GM23248 (cell line): ENCODE results near the gene METTL22. TPM values are rescaled to one million over a fixed set of nuclear protein-coding genes. Genes with fewer than 3 reads are reported as not detected.

Source experiments
- DNase-seq: peaks from one replicate; pipeline ENCODE4 v3.0.0-alpha.2; 2015
- H2AFZ ChIP-seq: fragments of 200-600 bp; sonication (generic); 2 replicates; pipeline ENCODE4 v1.6.1; 2016; ENCODE audit warnings: antibody characterized with exemption
- H3F3A ChIP-seq: fragments of 200-600 bp; sonication (generic); 2 replicates; pipeline ENCODE4 v1.6.1; 2016; ENCODE audit warnings: mild to moderate bottlenecking, antibody characterized with exemption, mixed run types; ENCODE audit not compliant: insufficient read depth
- H3K27ac ChIP-seq: fragments of 200-600 bp; sonication (generic); 2 replicates; pipeline ENCODE4 v1.5.1; 2016; ENCODE audit warnings: mild to moderate bottlenecking
- H3K27me3 ChIP-seq: fragments of 200-600 bp; sonication (generic); replicated peaks from 2 replicates; pipeline ENCODE4 v1.6.1; 2016; ENCODE audit warnings: mild to moderate bottlenecking; ENCODE audit not compliant: insufficient read depth
- H3K36me3 ChIP-seq: fragments of 200-600 bp; sonication (generic); 2 replicates; pipeline ENCODE4 v1.6.1; 2016; ENCODE audit warnings: low read depth, mild to moderate bottlenecking
- H3K4me1 ChIP-seq: fragments of 200-600 bp; sonication (generic); 2 replicates; pipeline ENCODE4 v1.6.1; 2016; ENCODE audit warnings: mild to moderate bottlenecking; ENCODE audit not compliant: insufficient read depth
- H3K4me2 ChIP-seq: fragments of 200-600 bp; sonication (generic); one replicate; pipeline ENCODE4 v1.6.1; 2016; ENCODE audit warnings: mild to moderate bottlenecking; ENCODE audit not compliant: unreplicated experiment
- H3K4me3 ChIP-seq: fragments of 200-600 bp; sonication (generic); 2 replicates; pipeline ENCODE4 v1.5.1; 2016; ENCODE audit warnings: mild to moderate bottlenecking
- H3K79me2 ChIP-seq: fragments of 200-600 bp; sonication (generic); 2 replicates; pipeline ENCODE4 v1.6.1; 2016; ENCODE audit warnings: mild to moderate bottlenecking; ENCODE audit not compliant: insufficient read depth
- H3K9ac ChIP-seq: fragments of 200-600 bp; sonication (generic); 2 replicates; pipeline ENCODE4 v1.6.1; 2016; ENCODE audit warnings: mild to moderate bottlenecking
- H3K9me2 ChIP-seq: fragments of 200-600 bp; sonication (generic); 2 replicates; pipeline ENCODE4 v1.6.1; 2016; ENCODE audit warnings: mixed run types, mild to moderate bottlenecking, moderate library complexity; ENCODE audit not compliant: insufficient read depth
- H3K9me3 ChIP-seq: fragments of 200-600 bp; sonication (generic); one replicate; pipeline ENCODE4 v1.6.1; 2017; ENCODE audit warnings: low read depth
- H4K20me1 ChIP-seq: fragments of 200-600 bp; sonication (generic); 2 replicates; pipeline ENCODE4 v1.6.0; 2016; ENCODE audit not compliant: insufficient read depth
- EZH2 ChIP-seq: fragments of 200-600 bp; sonication (generic); IDR thresholded peaks from 2 replicates; pipeline ENCODE4 v1.6.1; 2018; ENCODE audit warnings: antibody characterized with exemption, mild to moderate bottlenecking; ENCODE audit not compliant: insufficient read depth, poor library complexity, severe bottlenecking
- EZH2phosphoT487 ChIP-seq: fragments of 200-600 bp; sonication (generic); IDR thresholded peaks from 2 replicates; pipeline ENCODE4 v1.6.1; 2018; ENCODE audit warnings: antibody characterized with exemption, moderate library complexity, mild to moderate bottlenecking, low read depth; ENCODE audit not compliant: insufficient read depth
- WGBS, 2 experiments: methylation state at CpG; one replicate each; pipeline ENCODE4 v1.1.6; 2015 to 2017; ENCODE audit warnings: low lambda C conversion rate in 2 of 2, low coverage in 1 of 2; ENCODE audit errors: missing lambda C conversion rate in 2 of 2; 5-methylcytosine and 5-hydroxymethylcytosine counted together
- in situ Hi-C: fragments of 300-500 bp; cut with MboI; formaldehyde crosslinking; loops from 2 replicates; pipeline ENCODE4 v1.15.0; 2020
- polyA plus RNA-seq: library from polyadenylated mRNA; unstranded; fragments of >200 nt; fragmentation: Nextera tagmentation; extraction: Ambion mirVana; gene quantifications from 2 replicates; pipeline ENCODE4 v1.2.1, GENCODE V29; 2016
- total RNA-seq: library from RNA; depleted of rRNA; stranded (reverse); fragments of >200 nt; shearing (Covaris generic); gene quantifications from 2 replicates; pipeline ENCODE4 v1.2.3, GENCODE V29; 2014

METTL22 gene
- total and polyA plus RNA-seq, 2 experiments from 2014 or later: 36.9 to 46.1 TPM

DNA sequence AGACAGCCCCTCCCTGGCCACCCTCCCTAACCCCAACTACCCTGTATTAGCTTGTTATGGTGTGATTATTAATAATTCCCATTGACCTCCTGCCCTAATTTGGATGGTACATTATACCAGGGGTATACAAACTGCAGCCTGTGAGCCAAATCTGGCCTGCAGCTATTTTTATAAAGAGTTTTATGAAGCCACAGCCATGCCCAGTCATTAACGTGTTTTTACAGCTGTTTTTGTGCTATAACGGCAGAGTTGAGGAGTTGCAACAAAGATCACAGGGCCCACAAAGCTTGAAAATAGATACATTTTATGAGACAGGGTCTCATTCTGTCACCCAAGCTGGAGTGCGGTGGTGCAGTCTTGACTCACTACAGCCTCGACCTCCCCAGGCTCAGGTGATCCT is 6.0 kb downstream of the METTL22 start:
- Histone ChIP-seq H3K27me3 (no peaks in the 10 kb centered on the region), H3K9me3 (no peaks in the 10 kb centered on the region), H3K36me3 (peaks cover 39% of the 10 kb centered on the region), H2AFZ (no peak overlapping the region), H3K4me1 (peaks cover 15% of the 10 kb centered on the region), H3K4me2 (no peak overlapping the region), H3K9ac (no peak overlapping the region), H3F3A (no peaks in the 10 kb centered on the region), H3K79me2 (peaks cover 52% of the 10 kb centered on the region), H4K20me1 (no peaks in the 10 kb centered on the region), H3K9me2 (no peaks in the 10 kb centered on the region), H3K27ac (no peak overlapping the region), H3K4me3 (no peak overlapping the region)
- WGBS, 2 experiments: 86% methylated on average over 4 of the region's 4 CpGs
- no peak for TF ChIP-seq EZH2phosphoT487
- TF ChIP-seq EZH2: no peak
- in situ Hi-C loops: no loop called here
- no peak for DNase-seq

DNA sequence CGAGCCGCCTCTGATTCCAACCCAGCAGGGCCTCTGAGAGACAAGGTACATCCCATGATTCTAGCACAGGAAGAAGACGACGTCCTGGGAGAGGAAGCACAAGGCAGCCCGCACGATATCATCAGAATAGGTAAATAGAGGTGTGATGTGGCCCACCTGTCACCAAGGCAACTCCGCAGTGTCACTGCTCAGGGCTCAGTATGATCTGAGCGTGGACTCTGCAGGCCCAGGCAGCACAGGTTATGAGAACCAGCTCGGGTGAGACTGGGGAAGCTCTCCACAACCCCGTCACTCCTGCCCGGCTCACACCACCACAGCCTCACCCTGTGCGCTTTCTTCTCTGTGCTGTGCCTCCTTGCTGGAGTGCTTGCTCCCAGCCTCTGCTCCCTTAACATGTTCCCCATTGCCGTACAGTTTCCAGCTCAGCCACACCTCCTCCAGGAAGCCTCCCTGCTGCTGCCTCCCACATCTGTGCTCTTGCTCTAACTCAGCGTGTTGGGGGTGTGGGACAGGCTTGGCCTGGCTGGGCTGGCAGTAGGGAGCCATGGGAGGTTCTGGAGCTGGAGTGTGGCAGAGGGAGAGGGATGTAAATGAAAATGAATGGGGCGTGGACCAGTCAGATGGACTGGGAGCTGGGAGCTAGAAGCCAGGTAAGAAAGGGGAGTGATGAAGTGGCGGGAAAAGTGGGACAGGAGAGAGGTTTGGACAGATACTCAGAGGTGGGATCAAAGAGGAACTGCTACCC is 7.7 kb downstream of the METTL22 start:
- Histone ChIP-seq H3K79me2 (peaks cover 35% of the 10 kb centered on the region), H4K20me1 (no peaks in the 10 kb centered on the region), H2AFZ (no peak overlapping the region), H3K9ac (no peak overlapping the region), H3K4me2 (no peak overlapping the region), H3K9me2 (no peaks in the 10 kb centered on the region), H3K36me3 (peaks cover 39% of the 10 kb centered on the region), H3K27me3 (no peaks in the 10 kb centered on the region), H3K9me3 (no peaks in the 10 kb centered on the region), H3K4me1 (no peaks in the 10 kb centered on the region), H3F3A (no peaks in the 10 kb centered on the region), H3K27ac (no peak overlapping the region), H3K4me3 (no peak overlapping the region)
- TF ChIP-seq EZH2phosphoT487 (no peak), EZH2 (no peak)
- in situ Hi-C loops: no loop called here
- no peak for DNase-seq
- 96% methylated on average over 16 of the region's 16 CpGs for WGBS, 2 experiments

DNA sequence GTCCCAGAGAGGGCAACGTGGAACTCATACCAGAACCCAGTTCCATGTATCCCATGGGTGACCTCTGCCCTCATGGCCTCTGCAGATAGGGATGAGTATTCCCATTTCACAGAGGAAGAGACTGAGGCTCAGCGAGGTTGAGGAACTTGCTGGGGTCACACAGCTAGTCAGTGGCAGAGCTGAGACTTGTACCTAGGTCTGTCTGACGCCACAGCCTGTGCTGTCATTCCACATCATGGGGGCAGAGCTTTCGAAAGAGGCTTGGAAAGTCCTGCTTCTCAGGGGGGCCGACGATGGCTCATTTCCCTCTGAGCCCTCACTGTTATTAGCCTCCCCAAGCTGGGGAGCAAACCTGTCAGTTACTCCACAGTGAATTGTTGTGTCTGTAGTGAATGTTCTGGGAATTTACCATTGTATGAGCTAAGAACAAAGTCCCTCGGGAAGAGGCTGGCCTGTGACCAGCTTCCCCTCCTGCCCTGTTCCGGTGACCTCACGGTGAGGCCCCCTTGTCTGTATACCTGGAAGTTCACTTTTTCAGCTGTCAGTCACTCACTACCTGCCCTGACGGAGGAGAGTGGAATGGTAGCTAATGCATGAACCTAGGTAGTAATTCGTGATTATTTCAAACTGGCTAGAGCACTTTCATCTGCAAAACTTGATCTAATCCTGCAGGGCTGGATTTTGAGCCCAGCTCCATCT is 8.9 kb downstream of the METTL22 start:
- H3F3A ChIP-seq: no peaks in the 10 kb centered on the region
- DNase-seq: no peak
- H3K79me2 ChIP-seq: peaks cover 23% of the 10 kb centered on the region
- H3K27ac ChIP-seq: no peak overlapping the region
- peaks cover 35% of the 10 kb centered on the region for H3K36me3 ChIP-seq
- no peak overlapping the region for H3K4me3 ChIP-seq
- TF ChIP-seq EZH2 (no peak), EZH2phosphoT487 (no peak)
- no peaks in the 10 kb centered on the region for H3K27me3 ChIP-seq
- in situ Hi-C loops: no loop called here
- no peaks in the 10 kb centered on the region for H3K9me2 ChIP-seq
- no peaks in the 10 kb centered on the region for H3K9me3 ChIP-seq
- no peak overlapping the region for H3K4me2 ChIP-seq
- H3K9ac ChIP-seq: no peak overlapping the region
- H4K20me1 ChIP-seq: no peaks in the 10 kb centered on the region
- 90 to 91% methylated on average over 11 of the region's 11 CpGs for WGBS, 2 experiments
- H2AFZ ChIP-seq: no peak overlapping the region
- no peaks in the 10 kb centered on the region for H3K4me1 ChIP-seq

DNA sequence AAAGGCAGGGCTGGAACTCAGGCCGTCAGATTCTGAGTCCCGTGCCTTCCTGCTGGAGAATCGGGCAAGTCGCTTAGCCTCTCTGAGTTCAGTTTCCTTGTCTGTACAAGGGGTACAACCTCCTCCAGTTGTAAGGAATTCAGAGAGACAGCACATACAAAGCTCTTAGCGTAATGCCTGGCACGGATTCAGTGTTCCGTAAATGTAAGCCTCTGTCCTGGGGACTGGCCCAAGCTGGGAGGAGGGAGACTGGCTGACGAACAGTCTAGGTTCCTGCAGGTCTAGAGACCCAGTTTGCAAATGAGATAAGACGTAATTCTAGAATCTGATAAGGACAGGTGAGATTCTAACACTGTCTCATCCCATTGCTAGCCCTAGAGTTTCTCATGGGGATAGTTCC is 9.9 kb downstream of the METTL22 start:
- peaks cover 16% of the 10 kb centered on the region; the same call in 1 of the 2 replicates for H3K79me2 ChIP-seq
- H3K9me3 ChIP-seq: no peaks in the 10 kb centered on the region
- H3K4me2 ChIP-seq: no peak overlapping the region
- no peak overlapping the region for H3K9ac ChIP-seq
- no peak overlapping the region for H3K27ac ChIP-seq
- no peaks in the 10 kb centered on the region for H3F3A ChIP-seq
- H3K4me3 ChIP-seq: no peak overlapping the region
- no peaks in the 10 kb centered on the region for H4K20me1 ChIP-seq
- 89 to 92% methylated on average over 9 of the region's 9 CpGs for WGBS, 2 experiments
- peaks cover 37% of the 10 kb centered on the region; the same call in 1 of the 2 replicates for H3K36me3 ChIP-seq
- no peak overlapping the region for H2AFZ ChIP-seq
- no peak for DNase-seq
- in situ Hi-C loops: no loop called here
- no peaks in the 10 kb centered on the region for H3K9me2 ChIP-seq
- no peak for TF ChIP-seq EZH2
- no peak for TF ChIP-seq EZH2phosphoT487
- no peaks in the 10 kb centered on the region for H3K4me1 ChIP-seq
- H3K27me3 ChIP-seq: no peaks in the 10 kb centered on the region
